Fibroblast of skin of left biceps (primary cell): ENCODE results near the gene DISP2.

Source experiments
- DNase-seq, 2 experiments: peaks; one replicate each; pipeline ENCODE4 v3.0.0-alpha.2; 2013; ENCODE audit warnings: low read depth in 2 of 2

Gene DISP2

GRCh38 chr15:40365624-40366456, 7.8 kb downstream of the DISP2 start:
- DNase-seq: no peak

GRCh38 chr15:40366457-40367370, 8.7 kb downstream of the DISP2 start:
- no peak for DNase-seq

- no peak for DNase-seq
Observed at GRCh38 chr15:40367371-40367685, 9.3 kb downstream of the DISP2 start.

- peak in 1 of 2 experiments; percentile 39 for DNase-seq
Observed at GRCh38 chr15:40367686-40368611, 9.9 kb downstream of the DISP2 start.

- no peak for DNase-seq
Observed at GRCh38 chr15:40368719-40369473, 10.9 kb downstream of the DISP2 start.

- DNase-seq: no peak
Observed at GRCh38 chr15:40369474-40369869, 11.5 kb downstream of the DISP2 start.

- DNase-seq: no peak
Observed at GRCh38 chr15:40369971-40370370, 12.0 kb downstream of the DISP2 start.

GRCh38 chr15:40372981-40373380, 15.0 kb downstream of the DISP2 start:
- DNase-seq: no peak

- DNase-seq: no peak
Observed at GRCh38 chr15:40377606-40378005, 19.6 kb downstream of the DISP2 start.

GRCh38 chr15:40379374-40379773, 21.4 kb downstream of the DISP2 start:
- DNase-seq: no peak

GRCh38 chr15:40379853-40380252, 21.8 kb downstream of the DISP2 start:
- peak; percentile 73 to 74 for DNase-seq

- no peak for DNase-seq
Observed at GRCh38 chr15:40380636-40381035, 22.6 kb downstream of the DISP2 start.

GRCh38 chr15:40381818-40382529, 24.0 kb downstream of the DISP2 start:
- DNase-seq: no peak

- peak; percentile 78 to 80 for DNase-seq
Observed at GRCh38 chr15:40382580-40383456, 24.8 kb downstream of the DISP2 start, which contains the start of gene KNSTRN. TSS of gene KNSTRN (plus strand) at chr15:40382721. CDS start at chr15:40382836, 115 bp downstream.

- DNase-seq: no peak
Observed at GRCh38 chr15:40386480-40386879, 28.5 kb downstream of the DISP2 start.

GRCh38 chr15:40388941-40389823, 31.2 kb downstream of the DISP2 start:
- DNase-seq: no peak

GRCh38 chr15:40389824-40390595, 32.0 kb downstream of the DISP2 start:
- no peak for DNase-seq
